Activated T-cell treated with anti-CD3 and anti-CD28 coated beads for 48 hours (primary cell): ENCODE results near the gene IFT80.
A peak's percentile ranks its signal among the peaks of the same experiment; 100 is the strongest.
"Not testable (repeated sequence)": the region's sequence is repeated elsewhere in the genome, so short reads cannot be mapped to it uniquely, and the experiment has no call there.

Source experiments
- DNase-seq: peaks from one replicate; pipeline ENCODE4 v3.0.0-alpha.2; 2020; ENCODE audit warnings: low read depth

The IFT80 gene

DNA sequence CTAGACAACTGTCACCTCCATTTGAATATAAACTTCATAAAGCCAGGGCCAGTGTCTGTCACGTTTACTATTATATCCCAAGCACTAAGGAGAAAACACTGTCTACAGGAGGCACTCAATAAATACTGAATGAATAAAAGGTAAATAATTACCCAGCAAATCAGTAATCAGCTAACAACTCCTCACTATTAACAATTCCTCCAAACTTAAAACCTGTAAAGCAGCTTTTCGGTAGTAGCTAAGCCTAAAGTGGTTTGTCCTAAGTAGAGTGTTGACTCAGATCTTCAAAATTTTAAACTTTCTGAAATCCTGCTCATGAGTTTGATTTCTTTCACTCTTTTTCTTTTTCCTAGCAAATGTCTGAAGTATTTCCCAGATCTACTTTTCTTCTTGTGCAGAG is 133.9 kb downstream of the IFT80 start:
- DNase-seq, result no peak

GRCh38 chr3:160260587-160261270 is 138.3 kb downstream of the IFT80 start:
- no peak for DNase-seq

- no peak for DNase-seq
Observed at GRCh38 chr3:160259589-160259988, 139.4 kb downstream of the IFT80 start.

GRCh38 chr3:160257606-160258005 is 141.4 kb downstream of the IFT80 start:
- DNase-seq, result no peak

- DNase-seq, result no peak
Observed at GRCh38 chr3:160253298-160253697, 145.7 kb downstream of the IFT80 start.

DNA sequence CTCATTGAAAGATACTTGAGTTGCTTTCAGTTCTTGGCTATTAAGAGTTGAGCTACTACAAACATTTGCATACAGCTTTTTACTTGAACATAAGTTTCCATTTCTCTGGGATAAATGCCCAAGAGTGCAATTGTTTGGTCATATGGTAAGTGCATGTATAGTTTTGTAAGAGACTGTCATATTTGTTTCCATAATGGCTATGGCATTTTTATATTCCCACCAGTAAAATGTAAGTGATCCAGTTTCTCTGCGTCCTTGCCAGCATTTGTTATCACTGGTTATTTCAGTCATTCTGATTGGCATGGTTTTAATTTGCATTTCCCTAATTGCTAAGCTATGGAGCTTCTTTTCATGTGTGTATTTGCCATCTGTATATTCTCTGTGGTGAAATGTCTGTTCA is 151.3 kb downstream of the IFT80 start:
- DNase-seq, result no peak

GRCh38 chr3:160245261-160245800 is 153.7 kb downstream of the IFT80 start:
- no peak for DNase-seq

DNA sequence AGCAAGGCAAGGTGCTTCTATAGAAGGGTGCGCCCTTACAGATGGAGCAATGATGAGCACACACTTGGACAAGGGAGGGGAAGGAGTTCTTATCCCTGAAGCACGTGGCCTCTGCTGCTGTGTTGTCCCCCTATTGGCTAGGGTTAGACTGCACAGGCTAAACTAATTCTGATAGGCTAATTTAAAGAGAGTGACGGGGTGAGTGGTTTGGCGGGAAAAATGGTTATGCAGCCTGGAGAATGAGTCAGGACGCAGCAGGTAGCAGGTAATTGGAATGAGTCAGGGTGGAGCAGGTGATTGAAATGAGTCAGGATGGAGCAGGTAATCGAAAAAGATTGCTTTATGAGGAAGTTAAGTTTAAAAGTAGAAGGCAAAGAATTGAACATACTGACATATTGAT is 158.3 kb downstream of the IFT80 start:
- DNase-seq, result not testable (repeated sequence)

- no peak for DNase-seq
Observed at GRCh38 chr3:160232014-160232413, 167.0 kb downstream of the IFT80 start.

- DNase-seq, result no peak
Observed at GRCh38 chr3:160227419-160227818, 171.6 kb downstream of the IFT80 start.

DNA sequence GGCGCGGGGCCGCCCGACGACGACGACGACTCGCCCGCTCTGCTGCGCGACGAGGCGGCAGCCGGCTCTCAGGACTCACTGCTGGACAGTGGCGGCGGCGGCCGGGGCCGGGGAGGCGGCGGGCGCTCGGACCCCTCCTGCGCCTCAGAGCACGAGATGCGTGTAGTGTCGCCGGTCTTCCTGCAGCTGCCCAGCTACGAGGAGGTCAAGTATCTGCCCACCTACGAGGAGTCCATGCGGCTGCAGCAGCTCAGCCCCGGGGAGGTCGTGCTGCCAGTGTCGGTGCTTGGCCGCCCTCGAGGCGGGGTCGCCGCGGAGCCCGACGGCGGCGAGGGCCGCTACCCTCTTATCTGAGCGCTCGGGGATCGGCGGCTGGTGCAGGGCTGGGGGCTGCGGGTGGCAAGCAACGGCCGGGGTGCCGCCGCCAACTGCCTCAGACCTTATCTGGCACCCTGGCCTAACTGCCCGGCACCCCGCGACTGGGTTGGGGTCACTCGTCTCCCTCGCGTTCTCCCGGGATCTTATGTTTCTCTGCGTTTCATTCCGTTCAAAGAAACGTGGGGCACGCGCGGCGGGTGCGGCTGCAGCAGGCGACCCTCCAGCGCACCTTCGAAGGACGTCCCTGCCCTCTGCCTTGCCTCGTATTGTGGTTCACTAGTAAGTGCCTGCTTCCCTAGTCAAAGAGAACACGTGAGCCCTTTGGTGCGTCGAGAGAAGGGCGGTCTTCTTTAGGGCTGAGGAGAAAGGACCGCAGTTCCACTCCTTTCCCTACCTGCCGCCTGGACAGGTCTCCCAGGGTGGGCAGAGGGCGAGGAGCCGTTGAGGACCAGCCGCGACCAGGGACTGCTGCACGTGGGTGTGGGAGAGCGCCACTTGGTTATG is 172.8 kb downstream of the IFT80 start:
- no peak for DNase-seq

GRCh38 chr3:160225176-160226025 is 173.6 kb downstream of the IFT80 start, which contains the start of gene C3orf80:
TSS of gene C3orf80 (plus strand) at chr3:160225422. CDS start at chr3:160225636, 214 bp downstream.
- DNase-seq, result peak; percentile 63

DNA sequence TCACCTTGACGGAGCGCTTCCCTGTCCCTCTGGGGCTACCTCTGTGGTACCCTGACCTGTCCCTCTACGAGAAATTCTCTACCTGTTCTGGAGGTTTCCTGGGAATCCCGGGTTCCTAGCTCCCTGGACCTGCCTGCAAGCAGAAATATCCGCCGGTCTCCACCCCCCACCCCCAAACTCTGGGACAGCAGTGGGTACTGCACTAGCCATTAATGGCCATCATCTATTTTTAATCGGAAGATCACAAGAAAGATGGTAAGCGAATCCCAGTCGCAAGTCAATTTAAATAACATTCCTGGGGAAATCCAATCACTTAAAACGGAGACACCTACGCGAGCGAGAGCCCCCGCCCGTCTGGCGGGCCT is 174.2 kb downstream of the IFT80 start:
- DNase-seq, result no peak

DNA sequence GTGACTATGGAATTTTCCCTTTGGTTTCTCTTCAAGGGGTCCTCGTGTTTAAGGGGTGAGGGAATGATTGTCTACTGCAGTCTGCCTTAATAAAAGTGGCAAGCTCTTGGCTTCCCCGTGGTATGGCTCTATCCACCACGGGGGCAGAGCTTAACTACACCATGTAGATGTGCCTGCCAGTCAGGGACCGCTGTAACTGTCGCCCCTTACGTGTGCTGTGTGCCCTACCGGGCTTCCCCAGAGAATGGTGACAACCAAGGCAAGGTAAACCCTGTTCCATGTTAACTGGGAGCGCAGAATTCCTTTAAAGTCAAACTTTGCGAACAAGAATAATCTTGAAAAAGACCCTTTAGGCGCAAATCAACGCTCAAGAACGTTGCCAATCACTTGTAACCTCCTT is 174.8 kb downstream of the IFT80 start:
- no peak for DNase-seq

- no peak for DNase-seq
Observed at GRCh38 chr3:160221019-160221418, 178.0 kb downstream of the IFT80 start.

- DNase-seq, result no peak
Observed at GRCh38 chr3:160220038-160220437, 179.0 kb downstream of the IFT80 start.

DNA sequence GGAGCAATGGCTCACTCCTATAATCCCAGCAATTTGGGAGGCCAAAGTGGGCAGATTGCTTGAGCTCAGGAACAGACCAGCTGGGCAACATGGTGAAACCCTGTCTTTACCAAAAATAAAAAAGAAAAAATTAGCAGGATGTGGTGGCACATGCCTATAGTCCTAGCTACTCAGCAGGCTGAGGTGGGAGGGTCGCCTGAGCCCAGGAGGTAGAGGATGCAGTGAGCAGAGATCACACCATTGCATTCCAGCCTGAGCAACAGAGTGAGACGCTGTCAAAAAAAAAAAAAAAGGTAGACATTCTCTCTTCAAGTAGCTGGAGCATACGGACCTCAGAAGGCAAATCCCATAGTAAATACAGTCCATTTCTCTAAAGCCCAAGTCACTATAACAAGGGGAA is 180.9 kb downstream of the IFT80 start:
- DNase-seq, result no peak

GRCh38 chr3:160217675-160218074 is 181.3 kb downstream of the IFT80 start:
- no peak for DNase-seq

DNA sequence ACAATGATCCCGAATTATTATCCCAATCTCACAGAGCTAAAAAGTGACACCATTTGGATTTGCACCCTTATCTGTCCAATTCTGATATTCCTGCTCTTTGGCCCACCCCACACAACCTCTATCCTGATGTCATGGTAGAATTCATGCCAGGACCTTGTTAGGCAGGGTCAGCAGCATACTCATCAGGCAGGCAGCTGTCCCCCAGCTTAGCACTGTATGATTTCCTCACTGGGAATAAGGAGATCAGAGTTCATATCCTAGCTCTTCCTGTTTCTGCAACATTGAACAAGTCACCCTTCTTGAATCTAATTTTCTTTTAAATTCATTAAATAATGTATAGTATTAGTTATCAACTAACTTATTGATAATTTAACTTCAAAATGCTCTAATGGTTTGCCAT is 185.8 kb downstream of the IFT80 start:
- DNase-seq, result no peak

GRCh38 chr3:160210799-160211221 is 188.2 kb downstream of the IFT80 start:
- DNase-seq, result no peak

DNA sequence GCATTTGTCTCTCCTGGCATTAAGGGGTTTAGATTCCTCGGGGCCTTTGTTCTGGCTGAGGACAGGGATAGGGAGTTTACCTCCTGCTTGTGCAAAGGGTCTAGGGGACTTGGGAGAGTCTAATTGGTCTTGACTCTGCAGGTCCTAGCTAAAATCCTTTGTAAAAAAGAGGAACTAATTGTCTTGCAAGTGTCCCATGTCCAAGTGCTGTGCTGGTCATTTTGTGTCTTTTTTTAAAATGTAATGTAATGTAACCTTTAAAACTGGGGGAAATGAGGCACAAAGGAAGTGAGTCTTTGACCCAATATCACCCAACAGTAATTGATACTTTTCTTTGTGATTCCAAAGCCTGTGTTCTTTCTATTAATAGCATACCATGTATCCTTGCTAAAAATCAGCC is 188.7 kb downstream of the IFT80 start:
- DNase-seq, result no peak
